CD14-positive monocyte (primary cell): Measurements from ENCODE around the gene PLXDC1. TPM values are rescaled to one million over a fixed set of nuclear protein-coding genes. Genes with fewer than 3 reads are reported as not detected.

Experiments used
- DNase-seq, 3 donors: peaks; one replicate each; pipeline ENCODE4 v3.0.0-alpha.2; 2011 to 2022
- H2AFZ ChIP-seq: 2 replicates; pipeline ENCODE4 v1.6.0; 2012; ENCODE audit warnings: mild to moderate bottlenecking, low read depth, low read length, inconsistent platforms; ENCODE audit not compliant: insufficient read depth, poor library complexity, severe bottlenecking
- H3K27ac ChIP-seq, 2 donors: 1 replicate in 1 of 2; 2 replicates in 1 of 2; pipeline ENCODE4 v1.5.1; 2012 to 2013; ENCODE audit warnings: low read length in 2 of 2, control low read depth in 1 of 2, inconsistent platforms in 1 of 2, low read depth in 1 of 2, mild to moderate bottlenecking in 1 of 2
- H3K27me3 ChIP-seq, 2 donors: one replicate each; pipeline versions ENCODE4 v1.6.0 to v1.6.1; 2011 to 2013; ENCODE audit warnings: low read length in 2 of 2; ENCODE audit not compliant: control insufficient read depth in 2 of 2, insufficient read depth in 2 of 2
- H3K36me3 ChIP-seq, 2 donors: replicated peaks in 1 of 2; 1 replicate in 1 of 2; 2 replicates in 1 of 2; pipeline versions ENCODE4 v1.5.1 to v1.6.1; 2012 to 2013; ENCODE audit warnings: low read length in 2 of 2, control low read depth in 1 of 2, inconsistent platforms in 1 of 2, mild to moderate bottlenecking in 1 of 2; ENCODE audit not compliant: insufficient read depth in 2 of 2, control insufficient read depth in 1 of 2
- H3K4me1 ChIP-seq, 2 donors: 1 replicate in 1 of 2; 2 replicates in 1 of 2; pipeline versions ENCODE4 v1.5.1 to v1.6.1; 2012 to 2013; ENCODE audit warnings: low read length in 2 of 2, control low read depth in 1 of 2, inconsistent platforms in 1 of 2, mild to moderate bottlenecking in 1 of 2, moderate library complexity in 1 of 2; ENCODE audit not compliant: insufficient read depth in 2 of 2, control insufficient read depth in 1 of 2
- H3K4me2 ChIP-seq: replicated peaks from 2 replicates; pipeline ENCODE3; 2012; ENCODE audit warnings: low read length, moderate library complexity, mild to moderate bottlenecking; ENCODE audit not compliant: poor library complexity, severe bottlenecking; ENCODE audit errors: extremely low read depth
- H3K4me3 ChIP-seq, 3 experiments: fragments of 200-600 bp in 1 of 3; sonication (generic) in 1 of 3; replicated peaks in 1 of 3; 1 replicate in 2 of 3; 2 replicates in 1 of 3; pipeline ENCODE4 v1.5.1; 2011 to 2013; ENCODE audit warnings: low read length in 3 of 3, mild to moderate bottlenecking in 3 of 3, control low read depth in 2 of 3, low read depth in 2 of 3, inconsistent platforms in 1 of 3, moderate library complexity in 1 of 3
- H3K79me2 ChIP-seq: 2 replicates; pipeline ENCODE4 v1.6.0; 2012; ENCODE audit warnings: mild to moderate bottlenecking, control low read depth, inconsistent platforms, low read length, moderate library complexity; ENCODE audit not compliant: insufficient read depth
- H3K9ac ChIP-seq: 2 replicates; pipeline ENCODE4 v1.6.0; 2017; ENCODE audit warnings: low read length, mild to moderate bottlenecking; ENCODE audit not compliant: insufficient read depth, poor library complexity, severe bottlenecking
- H3K9me3 ChIP-seq, 2 donors: replicated peaks in 1 of 2; 1 replicate in 1 of 2; 2 replicates in 1 of 2; pipeline versions ENCODE4 v1.5.1 to v1.6.1; 2012 to 2013; ENCODE audit warnings: low read length in 2 of 2, control low read depth in 1 of 2; ENCODE audit not compliant: control insufficient read depth in 1 of 2, insufficient read depth in 1 of 2
- H4K20me1 ChIP-seq: 2 replicates; pipeline ENCODE4 v1.6.0; 2012; ENCODE audit warnings: mild to moderate bottlenecking, low read length, control low read depth, moderate library complexity; ENCODE audit not compliant: insufficient read depth
- H3K27ac Mint-ChIP-seq, 7 donors: one replicate each; pipeline ENCODE4 v1.8.0; 2020; ENCODE audit warnings: mild to moderate bottlenecking in 7 of 7, mixed read lengths in 7 of 7, moderate library complexity in 6 of 7, inconsistent platforms in 2 of 7
- H3K27me3 Mint-ChIP-seq, 3 donors: one replicate each; pipeline ENCODE4 v1.8.0; 2021 to 2022; ENCODE audit warnings: low read depth in 3 of 3, mild to moderate bottlenecking in 3 of 3, mixed read lengths in 3 of 3, moderate library complexity in 3 of 3, inconsistent platforms in 1 of 3
- H3K36me3 Mint-ChIP-seq, 2 donors: one replicate each; pipeline ENCODE4 v1.8.0; 2020; ENCODE audit warnings: mixed read lengths in 2 of 2, inconsistent platforms in 1 of 2, mild to moderate bottlenecking in 1 of 2
- H3K4me1 Mint-ChIP-seq: one replicate; pipeline ENCODE4 v1.8.0; 2020; ENCODE audit warnings: mild to moderate bottlenecking, mixed read lengths
- H3K4me3 Mint-ChIP-seq, 2 donors: one replicate each; pipeline ENCODE4 v1.8.0; 2020; ENCODE audit warnings: mild to moderate bottlenecking in 2 of 2, mixed read lengths in 2 of 2, moderate library complexity in 1 of 2
- H3K9me3 Mint-ChIP-seq, 7 donors: one replicate each; pipeline ENCODE4 v1.8.0; 2020 to 2022; ENCODE audit warnings: mixed read lengths in 7 of 7, mild to moderate bottlenecking in 6 of 7, moderate library complexity in 6 of 7, inconsistent platforms in 2 of 7
- WGBS: methylation state at CpG from one replicate; pipeline ENCODE4 v1.1.5; 2013; ENCODE audit warnings: missing lambda C conversion rate; ENCODE audit not compliant: insufficient coverage; 5-methylcytosine and 5-hydroxymethylcytosine counted together
- intact Hi-C, 2 donors: fragments of 100-400 bp; cut with micrococcal nuclease; formaldehyde crosslinking; loops; one replicate each; pipeline versions ENCODE4 v1.15.0 to v1.15.1; 2023
- polyA plus RNA-seq, 3 donors: library from polyadenylated mRNA; depleted of rRNA in 1 of 3; unstranded in 2 of 3; stranded (reverse) in 1 of 3; fragments of 300-500 nt in 2 of 3; fragments of >200 nt in 1 of 3; fragmentation: Illumina TruSeq in 2 of 3; gene quantifications; 1 replicate in 2 of 3; 2 replicates in 1 of 3; pipeline ENCODE4 v1.2.3, GENCODE V29; 2012 to 2021
- TF ChIP-seq, protein P1 (sequence below): fragments of 200-600 bp; IDR thresholded peaks from one replicate; pipeline ENCODE4 v1.8.0; 2022; ENCODE audit warnings: antibody characterized with exemption, mild to moderate bottlenecking

Gene PLXDC1
- polyA plus RNA-seq, 3 donors: 0.21 TPM; not detected in 2

DNA sequence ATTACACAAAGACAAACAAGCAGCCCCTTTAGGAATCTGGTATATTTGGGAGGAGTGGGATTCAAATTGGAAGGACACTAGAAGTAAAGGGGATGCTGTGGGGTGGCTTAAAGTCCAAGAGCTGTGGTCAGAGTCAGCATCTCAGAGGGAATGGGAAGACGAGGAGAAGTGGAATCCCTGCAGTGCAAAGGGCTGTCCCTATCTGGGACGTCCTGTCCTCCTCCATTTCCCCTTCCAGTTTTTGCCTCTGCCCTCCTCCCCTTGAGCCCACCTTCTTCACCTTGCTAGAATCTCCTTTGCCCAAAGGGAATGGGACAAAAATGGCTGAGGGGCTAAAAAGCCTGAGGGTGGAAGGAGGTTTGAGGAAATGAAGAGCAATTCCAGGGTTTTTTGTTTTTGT lies 4.2 kb upstream of the PLXDC1 start:
- DNase-seq: no peak
- peaks cover 0 to 3% of the 10 kb centered on the region in 2 donors for H3K9me3 ChIP-seq
- Mint-ChIP-seq H3K27ac (peak overlapping the region in 1 of 7 donors; percentile 28), H3K9me3 (peaks cover 0 to 13% (median 3%) of the 10 kb centered on the region in 7 donors), H3K36me3 (peaks cover 3 to 6% of the 10 kb centered on the region in 2 donors), H3K27me3 (peaks cover 22 to 26% (median 25%) of the 10 kb centered on the region in 3 donors), H3K4me3 (no peak overlapping the region), H3K4me1 (peaks cover 40% of the 10 kb centered on the region)
- intact Hi-C loops: loop anchor here in 1 of 2 donors (10.0 kb wide), 1 partner anchor 281 kb away; the partner anchor contains the start of gene LASP1
- no peak overlapping the region for H3K9ac ChIP-seq
- peaks cover 14 to 16% of the 10 kb centered on the region in 2 donors for H3K27me3 ChIP-seq
- no peak overlapping the region for H3K4me3 ChIP-seq
- H3K36me3 ChIP-seq: no peaks in the 10 kb centered on the region
- H4K20me1 ChIP-seq: no peaks in the 10 kb centered on the region
- no CpG with 5 or more reads among the region's 2 CpGs for WGBS
- no peak overlapping the region for H3K4me2 ChIP-seq
- H3K79me2 ChIP-seq: no peaks in the 10 kb centered on the region
- no peak overlapping the region for H3K27ac ChIP-seq
- TF ChIP-seq, protein P1, sequence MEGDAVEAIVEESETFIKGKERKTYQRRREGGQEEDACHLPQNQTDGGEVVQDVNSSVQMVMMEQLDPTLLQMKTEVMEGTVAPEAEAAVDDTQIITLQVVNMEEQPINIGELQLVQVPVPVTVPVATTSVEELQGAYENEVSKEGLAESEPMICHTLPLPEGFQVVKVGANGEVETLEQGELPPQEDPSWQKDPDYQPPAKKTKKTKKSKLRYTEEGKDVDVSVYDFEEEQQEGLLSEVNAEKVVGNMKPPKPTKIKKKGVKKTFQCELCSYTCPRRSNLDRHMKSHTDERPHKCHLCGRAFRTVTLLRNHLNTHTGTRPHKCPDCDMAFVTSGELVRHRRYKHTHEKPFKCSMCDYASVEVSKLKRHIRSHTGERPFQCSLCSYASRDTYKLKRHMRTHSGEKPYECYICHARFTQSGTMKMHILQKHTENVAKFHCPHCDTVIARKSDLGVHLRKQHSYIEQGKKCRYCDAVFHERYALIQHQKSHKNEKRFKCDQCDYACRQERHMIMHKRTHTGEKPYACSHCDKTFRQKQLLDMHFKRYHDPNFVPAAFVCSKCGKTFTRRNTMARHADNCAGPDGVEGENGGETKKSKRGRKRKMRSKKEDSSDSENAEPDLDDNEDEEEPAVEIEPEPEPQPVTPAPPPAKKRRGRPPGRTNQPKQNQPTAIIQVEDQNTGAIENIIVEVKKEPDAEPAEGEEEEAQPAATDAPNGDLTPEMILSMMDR: no peak
- peaks cover 37 to 49% of the 10 kb centered on the region in 2 donors for H3K4me1 ChIP-seq
- H2AFZ ChIP-seq: no peak overlapping the region

DNA sequence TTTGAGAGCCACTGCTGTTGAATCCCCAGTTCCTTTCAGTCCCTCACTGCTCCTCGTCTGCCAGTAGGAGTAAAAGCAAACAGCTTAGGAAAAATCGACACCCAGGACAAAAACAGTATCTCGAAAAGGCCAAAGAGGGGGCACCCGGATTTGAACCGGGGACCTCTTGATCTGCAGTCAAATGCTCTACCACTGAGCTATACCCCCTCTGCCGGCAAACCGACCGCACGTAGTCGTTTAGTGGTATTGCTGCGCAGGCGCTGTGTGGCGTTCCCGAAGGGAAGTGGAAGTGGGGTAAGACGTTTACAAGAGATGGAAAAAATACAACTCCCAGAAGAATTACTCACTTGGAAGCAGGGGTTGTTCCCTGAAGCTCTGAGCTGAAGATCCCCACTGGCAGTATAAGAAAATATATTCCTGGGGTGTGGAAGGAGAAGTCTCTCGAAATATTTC lies 2.2 kb upstream of the PLXDC1 start:
- 0% methylated on average over 5 of the region's 16 CpGs for WGBS

More for the DNA sequence above, 2.2 kb upstream of the PLXDC1 start:
- peak overlapping the region; percentile 99 to 100 for H3K4me3 Mint-ChIP-seq
- Histone ChIP-seq H3K4me3 (peak overlapping the region; percentile 55 to 100 (median 82)), H3K4me2 (peak overlapping the region; percentile 85), H3K9ac (peak overlapping the region; percentile 63), H3K9me3 (peaks cover 0 to 7% of the 10 kb centered on the region in 2 donors), H4K20me1 (no peaks in the 10 kb centered on the region), H2AFZ (peak overlapping the region; percentile 90), H3K79me2 (no peaks in the 10 kb centered on the region), H3K27me3 (peaks cover 23 to 36% of the 10 kb centered on the region in 2 donors), H3K27ac (peak overlapping the region; percentile 65 to 75), H3K4me1 (peaks cover 32 to 44% of the 10 kb centered on the region in 2 donors), H3K36me3 (no peaks in the 10 kb centered on the region)
- TF ChIP-seq, protein P1: no peak
- intact Hi-C loops: loop anchor here (5.0 to 10.0 kb wide), 3 partner anchors 171 to 279 kb away; partner anchors contain the start of genes FBXO47 (in 1 of the 2) and LASP1 (in 1 of the 2)
- peak overlapping the region; percentile 79 to 96 (median 94) for H3K27ac Mint-ChIP-seq
- DNase-seq: peak; percentile 91 to 93 (median 91)
- H3K27me3 Mint-ChIP-seq: peaks cover 39 to 43% (median 41%) of the 10 kb centered on the region in 3 donors
- peaks cover 39% of the 10 kb centered on the region for H3K4me1 Mint-ChIP-seq
- peaks cover 0 to 17% (median 9%) of the 10 kb centered on the region in 7 donors for H3K9me3 Mint-ChIP-seq
- H3K36me3 Mint-ChIP-seq: peaks cover 3 to 11% of the 10 kb centered on the region in 2 donors
